HFF-Myc (cell line): ENCODE measurements around the gene GTF3C5.

Experiments used
- DNase-seq: peaks from one replicate; pipeline ENCODE4 v3.0.0-alpha.2; 2011; ENCODE audit warnings: low read depth; ENCODE audit errors: extremely low read depth
- H3K4me3 ChIP-seq: replicated peaks from 2 replicates; pipeline ENCODE4 v1.5.1; 2011; ENCODE audit warnings: low read depth, mild to moderate bottlenecking, control low read depth, low read length
- CTCF ChIP-seq: IDR thresholded peaks from 2 replicates; pipeline ENCODE4 v1.5.1; 2012; ENCODE audit warnings: mild to moderate bottlenecking, low read depth, low read length, control low read depth; ENCODE audit errors: missing control alignments

GTF3C5 gene

DNA sequence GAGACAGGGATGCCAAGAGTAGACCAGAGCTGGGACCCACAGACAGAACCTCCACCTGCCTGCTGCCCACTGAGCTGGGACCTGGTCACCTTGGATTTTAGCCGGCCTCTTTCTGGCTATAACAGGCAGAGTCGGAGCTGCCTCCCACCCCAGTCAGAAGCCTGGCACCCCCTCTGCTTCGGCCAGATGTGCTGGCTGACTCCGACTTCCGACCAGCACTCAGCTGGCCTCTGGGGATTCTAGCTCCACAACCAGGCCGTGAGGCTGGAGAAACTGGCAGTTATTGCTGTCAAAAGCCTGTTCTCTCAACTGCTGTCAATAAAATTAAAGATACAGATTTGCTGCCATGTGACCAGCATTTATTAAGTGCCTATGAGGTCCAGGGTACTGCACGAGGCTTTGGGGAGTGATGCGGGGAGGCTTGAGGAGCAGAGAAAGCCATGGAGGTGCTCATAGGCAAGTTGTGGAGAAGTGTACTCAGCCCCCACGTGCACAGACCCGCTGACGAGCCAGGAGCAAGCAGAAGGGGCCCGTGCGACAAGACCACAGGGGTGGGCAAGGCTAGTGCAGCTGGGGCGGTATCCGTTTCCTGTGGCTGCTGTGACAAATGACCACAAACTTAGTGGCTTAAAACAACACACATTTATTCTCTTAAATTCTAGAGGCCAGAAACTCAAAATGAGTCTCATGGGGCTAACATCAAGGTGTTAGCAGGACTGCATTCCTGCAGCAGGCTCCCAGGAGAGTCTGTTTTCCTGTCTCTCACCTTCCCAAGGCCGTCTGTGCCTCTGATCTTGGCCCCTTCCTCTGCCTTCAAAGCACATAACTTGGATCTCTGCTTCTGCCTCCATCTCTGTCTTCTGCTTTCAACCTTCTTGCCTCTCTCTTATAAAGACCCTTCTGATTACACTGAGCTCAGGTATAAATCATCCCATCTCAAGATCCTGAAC is 39.2 kb upstream of the GTF3C5 start:
- TF ChIP-seq CTCF, result no peak
- no peak for DNase-seq
- H3K4me3 ChIP-seq, result no peak overlapping the region

- TF ChIP-seq CTCF, result no peak
- no peak overlapping the region for H3K4me3 ChIP-seq
- no peak for DNase-seq
Observed at GRCh38 chr9:132993511-132993939, 37.3 kb upstream of the GTF3C5 start.

DNA sequence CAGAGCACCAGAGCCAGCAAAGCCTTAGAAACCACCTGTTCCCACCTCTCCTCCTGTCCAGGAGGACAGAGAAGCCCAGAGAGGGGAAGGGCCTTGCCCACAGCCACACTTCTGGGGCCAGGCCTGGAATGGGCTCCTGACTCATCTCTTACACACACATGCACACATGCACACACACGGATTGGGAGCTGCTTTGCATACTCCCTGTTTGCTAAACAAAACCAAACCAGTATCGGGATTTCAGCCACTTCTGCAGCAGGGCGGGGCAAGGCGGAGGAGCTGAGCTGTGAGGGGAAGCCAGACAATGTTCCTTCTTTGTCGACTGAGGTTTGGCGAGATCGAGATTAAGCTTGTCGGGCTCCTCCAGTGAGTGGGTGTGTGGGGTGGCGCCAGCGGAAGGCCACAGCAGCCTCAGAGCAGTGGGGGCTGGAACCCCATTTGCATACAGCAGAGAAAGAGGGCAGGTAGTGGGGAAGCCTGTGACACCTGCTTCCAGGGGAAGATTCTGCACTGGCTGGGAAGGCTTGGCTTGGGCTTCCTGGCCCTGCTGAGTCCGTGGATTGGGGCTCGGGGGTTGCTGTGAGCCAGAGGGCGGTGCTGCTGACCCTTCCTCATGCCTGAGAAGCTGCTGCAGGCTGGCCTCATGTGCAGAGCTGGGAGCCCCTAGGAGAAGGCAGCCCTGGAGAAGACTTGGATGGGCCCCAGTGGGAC is 36.2 kb upstream of the GTF3C5 start:
- no peak overlapping the region for H3K4me3 ChIP-seq
- no peak for DNase-seq
- no peak for TF ChIP-seq CTCF

GRCh38 chr9:132995121-132995420 is 35.7 kb upstream of the GTF3C5 start:
- DNase-seq, result no peak
- no peak overlapping the region for H3K4me3 ChIP-seq
- TF ChIP-seq CTCF, result no peak

- DNase-seq, result no peak
- H3K4me3 ChIP-seq, result no peak overlapping the region
- TF ChIP-seq CTCF, result no peak
Observed at GRCh38 chr9:132995879-132996278, 34.9 kb upstream of the GTF3C5 start.

DNA sequence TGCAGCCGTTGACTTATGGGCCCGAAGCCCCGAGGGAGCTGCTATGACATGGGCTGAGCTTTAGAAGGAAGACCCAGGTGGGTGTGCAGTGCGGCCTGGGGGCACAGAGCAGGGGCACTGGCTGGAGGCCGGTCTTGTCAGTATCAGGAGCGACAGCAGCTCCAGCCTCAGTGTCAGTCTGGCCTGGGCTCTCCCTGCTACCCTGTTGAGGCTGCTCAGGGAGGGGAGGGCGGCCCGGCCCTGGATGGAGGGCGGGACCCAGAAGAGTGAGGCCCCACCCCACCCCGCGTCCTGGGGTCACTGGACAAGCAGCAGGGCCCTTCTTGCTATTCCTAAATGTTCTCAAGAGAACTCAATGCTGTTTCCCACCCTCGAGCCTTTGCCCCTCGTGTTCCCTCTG is 34.3 kb upstream of the GTF3C5 start:
- no peak for TF ChIP-seq CTCF
- no peak overlapping the region for H3K4me3 ChIP-seq
- DNase-seq, result no peak
